ENCODE measurements around the gene C5orf63. TPM values are rescaled to one million over a fixed set of nuclear protein-coding genes. Genes with fewer than 3 reads are reported as not detected.

The C5orf63 gene
- total RNA-seq, 1 experiment from 2014 or later: 1.2 TPM

DNA sequence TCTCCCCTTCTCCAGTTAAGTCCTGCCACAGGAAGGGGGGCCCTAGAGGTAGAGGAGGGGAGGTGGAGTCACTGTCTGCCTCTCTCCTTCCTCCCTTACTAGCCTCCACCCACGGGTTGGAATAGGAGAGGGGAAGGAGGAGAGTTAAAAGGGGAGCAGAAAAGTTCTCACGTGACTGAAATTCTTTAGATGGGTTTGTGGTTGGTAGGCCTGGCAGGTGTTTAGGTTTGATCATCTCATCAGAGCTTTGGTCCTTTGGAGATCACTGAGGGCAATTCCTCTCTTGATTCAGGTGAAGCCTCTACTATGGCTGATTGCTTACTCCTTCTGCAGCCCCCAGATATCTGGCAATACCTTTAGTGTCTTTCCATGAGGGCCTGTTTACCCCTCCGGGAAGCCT, 24.9 kb upstream of the C5orf63 start:
- Histone ChIP-seq H2AK5ac (ENCODE audit: insufficient read length, low read length) (no peak overlapping the region), H3K4me2 (ENCODE audit: insufficient read depth, insufficient read length, low read length) (no peak overlapping the region), H3K27me3 (ENCODE audit: insufficient read depth, low read length) (no peaks in the 10 kb centered on the region), H4K91ac (ENCODE audit: insufficient read length, low read depth, low read length) (no peak overlapping the region), H2AFZ (ENCODE audit: low read length) (no peak overlapping the region), H3K18ac (ENCODE audit: insufficient read length, low read depth, low read length) (no peak overlapping the region), H3K27ac (ENCODE audit: insufficient read length, low read depth, low read length) (no peak overlapping the region), H3K4ac (ENCODE audit: low read depth, low read length) (no peak overlapping the region), H4K5ac (ENCODE audit: insufficient read length, low read depth, low read length) (no peak overlapping the region), H3K23me2 (ENCODE audit: insufficient read length, low read depth, low read length, poor library complexity, severe bottlenecking) (no peaks in the 10 kb centered on the region), H3K56ac (ENCODE audit: insufficient read length, low read depth, low read length) (no peak overlapping the region), H2BK120ac (ENCODE audit: low read depth, low read length, poor library complexity, severe bottlenecking) (no peak overlapping the region), H3K9ac (ENCODE audit: extremely low read depth, insufficient read length, low read length) (no peak overlapping the region), H3K14ac (ENCODE audit: insufficient read depth, low read length) (no peak overlapping the region), H2BK12ac (ENCODE audit: insufficient read length, low read depth, low read length) (no peak overlapping the region), H2BK15ac (ENCODE audit: low read depth, low read length) (no peak overlapping the region), H3K79me1 (ENCODE audit: insufficient read depth, low read depth, low read length, poor library complexity, severe bottlenecking) (no peaks in the 10 kb centered on the region), H4K8ac (replicated peaks; ENCODE audit: insufficient read length, low read depth, low read length) (no peak overlapping the region), H3K23ac (ENCODE audit: insufficient read length, low read depth, low read length) (no peak overlapping the region), H3K4me1 (ENCODE audit: insufficient read depth, low read length) (peaks cover 9% of the 10 kb centered on the region; the same call in 1 of the 2 replicates), H3K79me2 (ENCODE audit: insufficient read depth, low read length) (no peaks in the 10 kb centered on the region), H2BK5ac (ENCODE audit: insufficient read length, low read length) (no peak overlapping the region), H2BK20ac (ENCODE audit: low read depth, low read length, poor library complexity, severe bottlenecking) (no peak overlapping the region), H3T11ph (ENCODE audit: low read length) (no peak overlapping the region), H3K9me3 (ENCODE audit: control insufficient read depth, low read depth, low read length) (no peaks in the 10 kb centered on the region), H4K20me1 (ENCODE audit: control insufficient read depth, insufficient read depth, insufficient read length) (no peaks in the 10 kb centered on the region)
- H3K36me3 Mint-ChIP-seq (ENCODE audit: insufficient read depth in 1 of 3, low read depth in 3 of 3): no peaks in the 10 kb centered on the region
- peaks cover 44% of the 10 kb centered on the region in 2 experiments for H3K4me1 Mint-ChIP-seq
- no peaks in the 10 kb centered on the region; a peak in 1 of 5 replicates for H3K9me3 Mint-ChIP-seq
- TF ChIP-seq, protein P1, sequence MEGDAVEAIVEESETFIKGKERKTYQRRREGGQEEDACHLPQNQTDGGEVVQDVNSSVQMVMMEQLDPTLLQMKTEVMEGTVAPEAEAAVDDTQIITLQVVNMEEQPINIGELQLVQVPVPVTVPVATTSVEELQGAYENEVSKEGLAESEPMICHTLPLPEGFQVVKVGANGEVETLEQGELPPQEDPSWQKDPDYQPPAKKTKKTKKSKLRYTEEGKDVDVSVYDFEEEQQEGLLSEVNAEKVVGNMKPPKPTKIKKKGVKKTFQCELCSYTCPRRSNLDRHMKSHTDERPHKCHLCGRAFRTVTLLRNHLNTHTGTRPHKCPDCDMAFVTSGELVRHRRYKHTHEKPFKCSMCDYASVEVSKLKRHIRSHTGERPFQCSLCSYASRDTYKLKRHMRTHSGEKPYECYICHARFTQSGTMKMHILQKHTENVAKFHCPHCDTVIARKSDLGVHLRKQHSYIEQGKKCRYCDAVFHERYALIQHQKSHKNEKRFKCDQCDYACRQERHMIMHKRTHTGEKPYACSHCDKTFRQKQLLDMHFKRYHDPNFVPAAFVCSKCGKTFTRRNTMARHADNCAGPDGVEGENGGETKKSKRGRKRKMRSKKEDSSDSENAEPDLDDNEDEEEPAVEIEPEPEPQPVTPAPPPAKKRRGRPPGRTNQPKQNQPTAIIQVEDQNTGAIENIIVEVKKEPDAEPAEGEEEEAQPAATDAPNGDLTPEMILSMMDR (conservative IDR thresholded peaks at IDR 0.05): no peak
- no peak for DNase-seq
- WGBS (ENCODE audit: extremely low coverage, insufficient read length, low lambda C conversion rate): no CpG with 5 or more reads among the region's 3 CpGs
- H3K27me3 Mint-ChIP-seq (ENCODE audit: low read depth): no peaks in the 10 kb centered on the region
- no peak overlapping the region for H3K4me3 Mint-ChIP-seq
- peak overlapping the region in 1 of 3 experiments; percentile 38; a peak in 1 of 7 replicates for H3K27ac Mint-ChIP-seq

Measured in H9 (cell line).